Fibroblast of skin of right quadriceps (primary cell): ENCODE data around the gene SETDB2.
A peak's percentile ranks its signal among the peaks of the same experiment; 100 is the strongest.
"Not testable (repeated sequence)": the region's sequence is repeated elsewhere in the genome, so short reads cannot be mapped to it uniquely, and the experiment has no call there.

Source experiments
- DNase-seq: peaks from one replicate; pipeline ENCODE4 v3.0.0-alpha.2; 2013

SETDB2 gene

DNA sequence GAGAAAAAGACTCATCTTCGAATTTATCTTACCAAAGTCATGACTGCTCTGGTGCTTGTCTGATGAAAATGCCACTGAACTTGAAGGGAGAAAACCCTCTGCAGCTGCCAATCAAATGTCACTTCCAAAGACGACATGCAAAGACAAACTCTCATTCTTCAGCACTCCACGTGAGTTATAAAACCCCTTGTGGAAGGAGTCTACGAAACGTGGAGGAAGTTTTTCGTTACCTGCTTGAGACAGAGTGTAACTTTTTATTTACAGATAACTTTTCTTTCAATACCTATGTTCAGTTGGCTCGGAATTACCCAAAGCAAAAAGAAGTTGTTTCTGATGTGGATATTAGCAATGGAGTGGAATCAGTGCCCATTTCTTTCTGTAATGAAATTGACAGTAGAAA is 32.5 kb downstream of the SETDB2 start:
- DNase-seq = no peak

- DNase-seq = no peak
Observed at GRCh38 chr13:49481788-49482187, 37.7 kb downstream of the SETDB2 start.

DNA sequence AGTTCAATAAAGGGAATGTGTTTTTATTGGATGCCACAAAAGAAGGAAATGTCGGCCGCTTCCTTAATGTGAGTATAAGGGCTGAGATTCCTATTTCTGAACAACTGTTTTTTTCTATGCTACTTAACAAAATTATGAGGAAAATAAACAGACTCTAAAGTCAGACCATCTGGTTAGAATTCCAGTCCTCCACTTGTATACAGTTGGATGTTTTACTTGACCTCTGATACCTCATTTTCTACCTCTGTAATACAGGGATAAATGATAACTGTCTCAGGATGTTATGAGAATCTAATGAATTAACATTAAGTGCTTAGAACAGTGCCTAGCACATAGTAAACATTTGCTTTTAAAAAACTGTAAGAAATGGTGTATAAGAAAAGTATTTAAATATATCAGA is 44.5 kb downstream of the SETDB2 start:
- DNase-seq = no peak

DNA sequence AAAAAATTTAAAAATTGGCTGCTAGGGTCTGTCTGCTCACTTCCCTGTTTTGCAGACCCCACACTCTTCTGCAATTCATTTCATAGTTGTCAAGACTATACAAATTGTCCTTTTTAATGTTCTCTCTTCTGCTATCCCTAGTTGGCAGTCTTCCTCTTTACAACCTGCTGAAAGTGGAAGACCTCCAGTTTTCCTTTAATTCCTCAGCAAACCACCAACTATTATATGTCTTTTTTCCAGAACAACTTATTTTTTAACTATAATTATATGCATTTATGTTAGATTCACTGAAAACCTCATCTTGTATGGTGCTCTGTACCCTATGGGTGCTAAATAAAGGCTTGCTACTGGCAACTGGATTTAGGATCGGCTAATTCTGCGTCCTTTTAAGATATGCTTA is 50.6 kb downstream of the SETDB2 start:
- no peak for DNase-seq

- DNase-seq = peak; percentile 77
Observed at GRCh38 chr13:49495783-49496762, 52.0 kb downstream of the SETDB2 start, which contains the start of gene PHF11. Gene PHF11, plus strand, starts transcription at chr13:49495953. Its CDS starts 49 bp downstream, at chr13:49496002.

- not testable (repeated sequence) for DNase-seq
Observed at GRCh38 chr13:49496837-49497236, 52.8 kb downstream of the SETDB2 start.

DNA sequence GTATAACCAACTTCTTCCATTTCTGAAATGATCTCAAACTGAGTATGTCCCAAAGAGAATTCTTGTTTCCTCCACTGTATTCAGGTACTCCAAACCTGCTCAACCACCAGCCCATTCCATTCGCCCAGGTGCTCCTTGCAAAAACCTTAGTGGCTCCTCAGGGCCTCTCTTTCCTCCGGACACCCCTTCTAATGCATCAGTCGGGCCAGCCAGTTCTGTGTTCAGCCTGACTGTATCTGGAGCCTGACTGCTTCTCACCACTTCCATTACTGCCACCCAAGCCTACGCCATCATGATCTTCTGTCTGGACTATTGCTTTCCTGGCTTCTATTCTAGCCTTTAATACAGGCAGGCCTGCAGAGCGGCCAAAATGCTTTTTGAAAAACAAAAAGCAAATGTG is 53.2 kb downstream of the SETDB2 start:
- DNase-seq = no peak

DNA sequence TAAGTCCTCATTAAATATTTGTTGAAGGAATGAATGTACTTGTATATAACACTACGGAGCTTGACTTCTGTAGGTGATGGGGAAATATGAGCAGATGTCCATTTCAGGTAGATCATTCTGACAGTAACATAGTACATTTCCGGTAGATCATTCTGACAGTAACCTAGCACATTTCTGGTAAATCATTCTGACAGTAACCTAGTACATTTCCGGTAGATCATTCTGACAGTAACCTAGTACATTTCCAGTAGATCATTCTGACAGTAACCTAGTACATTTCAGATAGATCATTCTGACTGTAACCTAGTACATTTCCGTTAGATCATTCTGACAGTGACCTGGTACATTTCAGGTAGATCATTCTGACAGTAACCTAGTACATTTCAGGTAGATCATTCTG is 54.1 kb downstream of the SETDB2 start:
- DNase-seq = no peak

DNA sequence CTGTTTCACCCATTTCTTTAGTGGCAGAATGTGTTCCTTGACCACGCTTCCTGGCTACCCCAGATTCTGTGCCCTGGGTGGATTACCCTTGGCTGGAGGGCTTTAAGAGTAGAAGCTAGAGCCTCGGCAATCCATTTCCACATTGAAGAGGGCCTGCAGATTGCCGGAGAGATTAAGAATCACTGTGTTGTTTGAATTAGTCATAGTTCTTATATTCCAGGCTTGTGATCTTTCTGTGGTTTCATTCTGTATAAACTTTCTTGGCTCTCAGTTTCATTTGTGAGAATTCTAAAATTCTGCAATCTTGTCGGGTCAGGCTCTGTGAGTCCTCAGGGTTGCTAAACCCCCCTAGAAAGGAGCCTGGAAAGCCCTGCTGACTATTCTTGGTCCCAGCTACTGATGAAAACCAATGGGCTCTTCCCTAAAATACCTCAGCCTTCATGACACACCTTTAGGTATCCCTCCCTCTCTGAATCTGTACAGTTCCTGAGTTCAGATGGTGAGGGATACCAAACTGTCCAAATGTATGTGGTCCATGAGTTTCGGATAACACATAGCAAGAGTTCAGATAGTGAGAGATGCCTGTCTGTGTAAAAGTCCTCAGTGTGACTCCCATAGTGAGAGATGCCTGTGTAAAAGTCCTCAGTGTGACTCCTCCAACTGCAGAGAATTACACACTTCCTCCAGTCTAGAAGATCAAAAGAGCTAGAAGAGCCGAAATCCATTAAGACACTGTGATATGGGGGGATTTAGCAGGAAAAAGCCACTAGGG is 56.0 kb downstream of the SETDB2 start:
- peak; percentile 64 for DNase-seq

GRCh38 chr13:49502954-49503353 is 58.9 kb downstream of the SETDB2 start:
- peak; percentile 45 for DNase-seq

GRCh38 chr13:49503951-49504350 is 59.9 kb downstream of the SETDB2 start:
- no peak for DNase-seq

DNA sequence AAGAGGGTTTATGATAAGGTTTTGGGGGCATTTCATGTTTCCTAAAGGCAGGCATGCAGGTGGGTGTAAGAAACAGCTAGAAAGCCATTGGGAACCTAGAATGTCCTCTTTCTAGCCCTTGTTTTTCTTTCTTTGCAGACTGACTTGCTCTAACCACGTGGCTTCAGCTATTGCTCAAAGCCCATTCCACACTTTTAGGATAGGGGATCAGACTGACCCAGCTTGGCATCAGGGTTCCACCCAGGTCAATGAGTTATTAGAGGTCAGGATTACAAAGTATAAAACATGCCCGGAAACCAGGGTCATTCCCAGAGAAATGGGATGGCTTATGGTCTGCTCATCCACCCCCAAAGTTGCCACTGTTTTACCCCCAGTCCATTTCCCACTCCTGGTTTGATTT is 68.5 kb downstream of the SETDB2 start:
- DNase-seq = no peak

DNA sequence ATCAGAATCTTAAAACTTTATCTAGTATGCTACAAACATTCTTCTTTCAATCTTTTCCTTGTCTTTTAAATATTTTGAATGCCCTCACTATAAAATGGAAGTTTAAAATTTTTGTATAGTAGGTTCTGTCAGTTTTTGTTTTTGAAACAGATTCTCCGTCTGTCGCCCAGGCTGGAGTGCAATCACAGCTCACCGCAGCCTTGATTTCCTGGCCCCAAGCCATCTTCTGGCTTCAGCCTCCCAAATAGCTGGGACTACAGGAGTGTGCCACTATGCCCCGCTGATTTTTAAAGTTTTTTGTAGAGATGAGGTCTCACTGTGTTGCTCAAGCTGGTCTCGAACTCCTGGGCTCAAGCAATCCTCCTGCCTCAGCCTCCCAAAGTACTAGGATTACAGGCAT is 72.4 kb downstream of the SETDB2 start:
- no peak for DNase-seq

- peak; percentile 9 for DNase-seq
Observed at GRCh38 chr13:49517461-49517860, 73.4 kb downstream of the SETDB2 start.

DNA sequence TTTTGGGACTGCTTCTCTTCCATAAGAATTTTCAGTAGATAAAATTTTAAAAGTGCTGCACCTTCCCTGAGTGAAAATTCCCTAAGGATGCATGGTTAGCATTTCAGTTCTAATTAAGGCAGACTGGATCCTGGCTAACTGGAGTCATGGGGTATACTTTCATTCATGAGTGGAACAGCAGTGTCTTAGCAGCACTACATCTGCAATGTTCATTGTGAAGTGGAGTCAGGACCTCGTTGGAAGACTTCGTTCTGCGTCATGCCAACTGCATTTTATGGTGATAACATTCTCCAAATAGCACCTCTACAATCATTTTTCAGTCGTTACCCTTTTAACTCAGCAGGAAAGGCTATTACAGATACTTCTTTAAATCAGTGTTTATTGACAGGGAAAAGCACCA is 77.2 kb downstream of the SETDB2 start:
- no peak for DNase-seq

DNA sequence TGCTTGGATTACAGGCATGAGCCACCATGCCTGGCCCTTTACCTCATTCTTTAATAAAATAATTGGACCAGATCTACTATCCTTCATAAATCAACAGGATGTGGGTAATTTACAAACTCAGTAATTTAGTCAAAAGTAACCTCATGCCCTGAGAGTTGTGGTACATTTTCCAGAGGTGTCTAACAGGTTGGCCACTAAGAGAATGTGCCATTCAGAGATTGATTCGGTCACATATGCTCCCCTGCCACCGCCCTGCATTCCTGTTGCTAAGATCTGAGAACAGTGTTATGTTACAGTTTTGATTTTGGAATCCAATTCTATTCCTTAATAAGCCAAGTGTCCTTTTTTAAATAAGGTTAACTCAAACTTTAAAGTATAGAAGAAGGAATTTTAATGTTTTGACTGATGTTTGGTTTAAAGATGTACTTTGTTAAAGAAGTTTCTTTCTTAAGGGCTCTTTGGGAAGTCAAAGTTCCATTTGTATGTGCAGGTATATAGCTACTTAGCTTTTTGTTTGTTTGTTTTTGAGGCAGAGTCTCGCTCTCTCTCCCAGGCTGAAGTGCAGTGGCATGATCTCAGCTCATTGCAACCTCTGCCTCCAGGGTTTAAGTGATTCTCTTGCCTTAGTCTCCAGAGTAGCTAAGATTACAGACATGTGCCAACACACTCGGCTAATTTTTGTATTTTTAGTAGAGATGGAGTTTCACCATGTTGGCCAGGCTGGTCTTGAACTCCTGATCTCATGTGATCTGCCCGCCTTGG is 80.8 kb downstream of the SETDB2 start:
- DNase-seq = no peak

DNA sequence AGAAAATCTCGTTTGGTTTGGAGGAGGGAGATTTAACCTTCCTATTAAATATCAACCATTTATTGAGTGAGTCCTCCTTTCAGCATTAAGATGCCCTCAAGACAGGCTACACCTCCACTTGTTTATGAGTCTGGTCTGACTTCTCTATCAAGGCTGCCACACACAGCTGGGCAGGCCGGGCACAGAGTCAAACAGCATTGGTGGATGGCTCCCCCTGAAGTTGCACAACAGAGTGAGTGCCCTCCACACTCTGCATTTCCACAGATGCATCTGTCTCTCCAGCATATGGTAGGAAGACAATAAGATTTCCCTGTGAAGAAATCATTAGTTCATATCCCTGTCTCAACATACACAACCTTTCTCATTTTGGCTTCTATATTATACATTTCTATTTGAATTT is 83.0 kb downstream of the SETDB2 start:
- DNase-seq = no peak

GRCh38 chr13:49528161-49528560 is 84.1 kb downstream of the SETDB2 start:
- DNase-seq = no peak

DNA sequence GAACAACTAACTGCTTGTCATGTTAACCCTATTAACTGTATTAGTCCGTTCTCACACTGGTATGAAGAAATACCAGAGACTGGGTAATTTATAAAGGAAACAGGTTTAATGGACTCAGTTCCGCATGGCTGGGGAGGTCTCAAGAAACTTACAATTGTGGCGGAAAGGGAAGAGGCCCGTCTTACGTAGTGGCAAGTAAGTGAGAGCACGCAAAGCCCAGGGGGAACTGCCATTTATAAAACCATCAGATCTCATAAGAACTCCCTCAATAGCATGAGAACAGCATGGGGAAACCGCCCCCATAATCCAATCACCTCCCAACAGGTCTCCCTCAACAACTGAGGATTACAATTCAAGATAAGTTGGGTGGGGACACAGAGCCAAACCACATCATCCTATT is 86.4 kb downstream of the SETDB2 start:
- no peak for DNase-seq

DNA sequence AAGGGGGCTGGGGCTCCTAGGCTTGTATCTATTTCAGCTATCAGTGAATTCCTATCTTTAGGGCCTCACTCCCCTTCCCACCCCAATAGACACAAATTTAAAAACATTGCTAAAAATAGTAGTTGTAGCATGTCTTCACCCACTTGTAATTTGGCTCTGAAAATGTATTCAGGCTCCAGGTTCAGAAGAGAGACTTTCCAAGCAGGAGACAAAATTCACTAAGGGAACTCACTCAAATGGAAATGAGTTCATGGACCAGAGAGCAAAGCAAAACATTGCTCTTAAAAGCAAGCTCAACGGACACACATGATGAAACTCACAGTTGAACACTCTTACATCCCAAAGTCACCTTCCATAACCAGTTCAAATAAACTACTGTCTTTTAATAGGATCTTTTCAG is 88.5 kb downstream of the SETDB2 start:
- DNase-seq = no peak

GRCh38 chr13:49533011-49533410 is 88.9 kb downstream of the SETDB2 start:
- DNase-seq = no peak

GRCh38 chr13:49533591-49534269 is 89.7 kb downstream of the SETDB2 start:
- DNase-seq = no peak
